Tibial nerve (tissue), 3 donors: ENCODE results near the gene CDKN2B.

Source experiments
- CTCF ChIP-seq, 5 experiments: fragments of 200-600 bp in 3 of 5; fragments of 450-650 bp in 2 of 5; sonication (generic) in 3 of 5; IDR thresholded peaks; one replicate each; pipeline ENCODE4 v1.5.1; 2016 to 2019; ENCODE audit warnings: antibody characterized with exemption in 5 of 5, mild to moderate bottlenecking in 3 of 5, moderate library complexity in 2 of 5
- POLR2A ChIP-seq, 2 donors: fragments of 450-650 bp; IDR thresholded peaks; one replicate each; pipeline ENCODE4 v1.6.1; 2017; ENCODE audit warnings: antibody characterized with exemption in 2 of 2, mild to moderate bottlenecking in 2 of 2, moderate library complexity in 2 of 2

- no peak for TF ChIP-seq CTCF (IDR thresholded peaks at IDR 0.05)
- no peak for TF ChIP-seq POLR2A (IDR thresholded peaks at IDR 0.05)
Observed at GRCh38 chr9:22036866-22037626, 27.9 kb upstream of the CDKN2B start.
